Fibroblast of lung (primary cell): Measurements from ENCODE around the gene CDR2L. TPM values are rescaled to one million over a fixed set of nuclear protein-coding genes. Genes with fewer than 3 reads are reported as not detected.

ENCODE experiments used
- DNase-seq, 2 donors: peaks; one replicate each; pipeline versions ENCODE4 v3.0.0 to v3.0.0-alpha.2; 2010; ENCODE audit warnings: low read depth in 2 of 2
- H2AFZ ChIP-seq: 2 replicates; pipeline ENCODE4 v1.5.1; 2012; ENCODE audit warnings: low read length, control low read depth, inconsistent platforms
- H3K27ac ChIP-seq: 2 replicates; pipeline ENCODE4 v1.5.1; 2011; ENCODE audit warnings: low read length, control low read depth; ENCODE audit not compliant: insufficient read depth
- H3K27me3 ChIP-seq: 2 replicates; pipeline ENCODE4 v1.5.1; 2011; ENCODE audit warnings: mild to moderate bottlenecking, low read length; ENCODE audit not compliant: control insufficient read depth, insufficient read depth
- H3K36me3 ChIP-seq: 2 replicates; pipeline ENCODE4 v1.5.1; 2011; ENCODE audit warnings: low read length; ENCODE audit not compliant: control insufficient read depth, insufficient read depth
- H3K4me1 ChIP-seq: 2 replicates; pipeline ENCODE4 v1.5.1; 2011; ENCODE audit warnings: low read length; ENCODE audit not compliant: control insufficient read depth, insufficient read depth; ENCODE audit errors: extremely low read depth
- H3K4me2 ChIP-seq: 2 replicates; pipeline ENCODE4 v1.5.1; 2011; ENCODE audit warnings: low read length, control low read depth; ENCODE audit not compliant: insufficient read depth; ENCODE audit errors: extremely low read depth
- H3K4me3 ChIP-seq, 4 experiments: fragments of 200-600 bp in 1 of 4; sonication (generic) in 1 of 4; replicated peaks in 1 of 4; 2 replicates each; pipeline ENCODE4 v1.5.1; 2011 to 2016; ENCODE audit warnings: low read length in 4 of 4, low read depth in 3 of 4, mild to moderate bottlenecking in 3 of 4, control low read depth in 2 of 4, inconsistent platforms in 1 of 4, mixed read lengths in 1 of 4; ENCODE audit not compliant: insufficient read depth in 1 of 4; ENCODE audit errors: control extremely low read depth in 1 of 4
- H3K79me2 ChIP-seq: 2 replicates; pipeline ENCODE4 v1.5.1; 2012; ENCODE audit warnings: mild to moderate bottlenecking, low read length, inconsistent platforms; ENCODE audit not compliant: control insufficient read depth, insufficient read depth
- H3K9ac ChIP-seq: 2 replicates; pipeline ENCODE4 v1.5.1; 2011; ENCODE audit warnings: mild to moderate bottlenecking, low read length, control low read depth; ENCODE audit not compliant: insufficient read depth
- H3K9me3 ChIP-seq: 2 replicates; pipeline ENCODE4 v1.5.1; 2012; ENCODE audit warnings: low read depth, low read length; ENCODE audit not compliant: control insufficient read depth, insufficient read depth
- H4K20me1 ChIP-seq: 2 replicates; pipeline ENCODE4 v1.5.1; 2011; ENCODE audit warnings: low read length; ENCODE audit not compliant: control insufficient read depth, insufficient read depth; ENCODE audit errors: extremely low read depth
- CTCF ChIP-seq, 2 donors: IDR thresholded peaks in 1 of 2; conservative IDR thresholded peaks in 1 of 2; 1 replicate in 1 of 2; 2 replicates in 1 of 2; pipeline ENCODE4 v1.5.1; 2011 to 2012; ENCODE audit warnings: low read length in 2 of 2, control low read depth in 1 of 2, inconsistent platforms in 1 of 2, low read depth in 1 of 2, mild to moderate bottlenecking in 1 of 2
- EZH2 ChIP-seq: IDR thresholded peaks from 2 replicates; pipeline ENCODE4 v1.5.1; 2012; ENCODE audit warnings: low read length, control low read depth, mild to moderate bottlenecking; ENCODE audit errors: missing control alignments
- polyA plus RNA-seq, 2 donors: library from polyadenylated mRNA; depleted of rRNA in 1 of 2; stranded (reverse) in 1 of 2; unstranded in 1 of 2; fragments of >200 nt; gene quantifications; 2 replicates each; pipeline ENCODE4 v1.2.1, GENCODE V29; 2011 to 2012; ENCODE audit warnings: missing spikeins in 1 of 2
- total RNA-seq: library from RNA; depleted of rRNA; stranded (reverse); fragments of >200 nt; gene quantifications from 2 replicates; pipeline ENCODE4 v1.2.1, GENCODE V29; 2014

CDR2L gene
- total and polyA plus RNA-seq, 2 donors (not counting 1 experiment from before 2014, with no cell fraction given) = 9.7 to 12.2 TPM

- Histone ChIP-seq H4K20me1 (no peaks in the 10 kb centered on the region), H3K36me3 (peaks cover 10% of the 10 kb centered on the region), H3K9me3 (no peaks in the 10 kb centered on the region), H2AFZ (no peak overlapping the region), H3K4me3 (no peak overlapping the region), H3K4me2 (no peak overlapping the region), H3K4me1 (no peaks in the 10 kb centered on the region), H3K27me3 (no peaks in the 10 kb centered on the region), H3K9ac (no peak overlapping the region), H3K79me2 (no peaks in the 10 kb centered on the region), H3K27ac (no peak overlapping the region)
- DNase-seq = no peak
- TF ChIP-seq CTCF (conservative IDR thresholded peaks at IDR 0.05 in 1 of 2, IDR thresholded peaks at IDR 0.05 in 1 of 2; ENCODE audit: low read depth in 1 of 2, low read length in 2 of 2) (no peak), EZH2 (no peak)
Measured at GRCh38 chr17:74998783-74999182, 11.4 kb downstream of the CDR2L start.

- Histone ChIP-seq H4K20me1 (no peaks in the 10 kb centered on the region), H3K4me3 (no peak overlapping the region)
Measured at GRCh38 chr17:74999523-74999922, 12.1 kb downstream of the CDR2L start.

More at GRCh38 chr17:74999523-74999922, 12.1 kb downstream of the CDR2L start:
- no peaks in the 10 kb centered on the region for H3K9me3 ChIP-seq
- H2AFZ ChIP-seq = no peak overlapping the region
- no peak overlapping the region for H3K27ac ChIP-seq
- no peaks in the 10 kb centered on the region for H3K4me1 ChIP-seq
- TF ChIP-seq CTCF (conservative IDR thresholded peaks at IDR 0.05 in 1 of 2, IDR thresholded peaks at IDR 0.05 in 1 of 2; ENCODE audit: low read depth in 1 of 2, low read length in 2 of 2) (no peak), EZH2 (no peak)
- H3K79me2 ChIP-seq = no peaks in the 10 kb centered on the region
- DNase-seq = no peak
- H3K4me2 ChIP-seq = no peak overlapping the region
- H3K27me3 ChIP-seq = no peaks in the 10 kb centered on the region
- no peak overlapping the region for H3K9ac ChIP-seq
- H3K36me3 ChIP-seq = peaks cover 13% of the 10 kb centered on the region
